ENCODE data around the gene EZH2. TPM values are rescaled to one million over a fixed set of nuclear protein-coding genes. Genes with fewer than 3 reads are reported as not detected.

The EZH2 gene
- polyA plus RNA-seq, 1 of the 3 experiments (the other 2 are of a cell fraction): 30.6 TPM

GRCh38 chr7:148862481-148862880, 21.6 kb downstream of the EZH2 start:
- Histone ChIP-seq H3K27ac (ENCODE audit: low read depth in 2 of 2, low read length in 1 of 2) (no peak overlapping the region), H3K9me3 (no peaks in the 10 kb centered on the region), H3K36me3 (replicated peaks in 1 of 2; ENCODE audit: control insufficient read depth in 1 of 2, insufficient read depth in 2 of 2, low read length in 1 of 2) (no peaks in the 10 kb centered on the region), H3K9me2 (no peaks in the 10 kb centered on the region), H2AFZ (ENCODE audit: low read depth) (no peak overlapping the region), H4K20me1 (ENCODE audit: insufficient read depth) (peaks cover 63% of the 10 kb centered on the region; the same call in 1 of the 2 replicates), H3F3A (replicated peaks; ENCODE audit: insufficient read depth) (peaks cover 3% of the 10 kb centered on the region), H3K79me2 (ENCODE audit: insufficient read depth) (peaks cover 98% of the 10 kb centered on the region), H3K4me3 (ENCODE audit: low read depth in 2 of 2, low read length in 1 of 2) (no peak overlapping the region), H3K27me3 (ENCODE audit: insufficient read depth) (no peaks in the 10 kb centered on the region), H3K9ac (no peak overlapping the region), H3K4me1 (ENCODE audit: control insufficient read depth in 1 of 2, insufficient read depth in 2 of 2, low read depth in 1 of 2, low read length in 1 of 2) (peaks cover 2 to 9% of the 10 kb centered on the region in 2 experiments; a peak in 3 of 4 replicates), H3K4me2 (no peak overlapping the region)
- no peak for TF ChIP-seq MEF2A (IDR thresholded peaks at IDR 0.05; ENCODE audit: borderline replicate concordance, low read depth)
- TF ChIP-seq SMC3 (IDR thresholded peaks at IDR 0.05; ENCODE audit: low read depth, low read length): no peak
- no peak for TF ChIP-seq PBX3 (IDR thresholded peaks at IDR 0.05)
- no peak for TF ChIP-seq NRF1 (IDR thresholded peaks at IDR 0.05; ENCODE audit: low read depth, low read length)
- TF ChIP-seq SIN3A (IDR thresholded peaks at IDR 0.05; ENCODE audit: borderline replicate concordance, low read depth, low read length): no peak
- no peak for TF ChIP-seq GABPA (IDR thresholded peaks at IDR 0.05; ENCODE audit: low read depth)
- TF ChIP-seq JUND (IDR thresholded peaks at IDR 0.05): no peak
- TF ChIP-seq RFX5 (IDR thresholded peaks at IDR 0.05; ENCODE audit: low read length): no peak
- TF ChIP-seq, protein P1, sequence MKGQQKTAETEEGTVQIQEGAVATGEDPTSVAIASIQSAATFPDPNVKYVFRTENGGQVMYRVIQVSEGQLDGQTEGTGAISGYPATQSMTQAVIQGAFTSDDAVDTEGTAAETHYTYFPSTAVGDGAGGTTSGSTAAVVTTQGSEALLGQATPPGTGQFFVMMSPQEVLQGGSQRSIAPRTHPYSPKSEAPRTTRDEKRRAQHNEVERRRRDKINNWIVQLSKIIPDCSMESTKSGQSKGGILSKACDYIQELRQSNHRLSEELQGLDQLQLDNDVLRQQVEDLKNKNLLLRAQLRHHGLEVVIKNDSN (IDR thresholded peaks at IDR 0.05; ENCODE audit: borderline replicate concordance, low read depth): no peak
- TF ChIP-seq USF2 (IDR thresholded peaks at IDR 0.05; ENCODE audit: borderline replicate concordance, low read depth, low read length): no peak
- TF ChIP-seq EZH2phosphoT487 (IDR thresholded peaks at IDR 0.05; ENCODE audit: borderline replicate concordance, low read depth): no peak
- no peak for TF ChIP-seq GATA2 (CRISPR knock-in tag; IDR thresholded peaks at IDR 0.05)
- no peak for TF ChIP-seq NFIC (IDR thresholded peaks at IDR 0.05; ENCODE audit: borderline replicate concordance)
- no peak for TF ChIP-seq RAD21 (IDR thresholded peaks at IDR 0.05; ENCODE audit: low read length)
- no peak for TF ChIP-seq MXI1 (IDR thresholded peaks at IDR 0.05; ENCODE audit: low read depth, low read length)
- POLR2A ChIA-PET: no interaction called here
- no peak for DNase-seq
- CTCF ChIA-PET: no interaction called here
- 91% methylated on average over 3 of the region's 3 CpGs for WGBS (ENCODE audit: low lambda C conversion rate)

- CTCF ChIA-PET: interaction anchor here (0.8 to 1.3 kb wide), 3 partner anchors 12 to 283 kb away, joined by 3 to 5 read pairs (median 3); no protein-coding TSS in a partner anchor
- no peaks in the 10 kb centered on the region for H3K9me2 ChIP-seq
- POLR2A ChIA-PET: no interaction called here
- no peak overlapping the region for H3K9ac ChIP-seq
- H3K36me3 ChIP-seq (replicated peaks in 1 of 2; ENCODE audit: control insufficient read depth in 1 of 2, insufficient read depth in 2 of 2, low read length in 1 of 2): no peaks in the 10 kb centered on the region
- H3K4me3 ChIP-seq (ENCODE audit: low read depth in 2 of 2, low read length in 1 of 2): no peak overlapping the region
- H3F3A ChIP-seq (replicated peaks; ENCODE audit: insufficient read depth): peaks cover 11% of the 10 kb centered on the region
- no peak overlapping the region for H3K27ac ChIP-seq (ENCODE audit: low read depth in 2 of 2, low read length in 1 of 2)
- no peak overlapping the region for H3K4me2 ChIP-seq
- DNase-seq: no peak
- 98% methylated on average over 2 of the region's 2 CpGs for WGBS (ENCODE audit: low lambda C conversion rate)
- H3K9me3 ChIP-seq: no peaks in the 10 kb centered on the region
- H2AFZ ChIP-seq (ENCODE audit: low read depth): no peak overlapping the region
- H3K27me3 ChIP-seq (ENCODE audit: insufficient read depth): no peaks in the 10 kb centered on the region
- H4K20me1 ChIP-seq (ENCODE audit: insufficient read depth): peaks cover 77% of the 10 kb centered on the region
- peaks cover 99% of the 10 kb centered on the region for H3K79me2 ChIP-seq (ENCODE audit: insufficient read depth)
- H3K4me1 ChIP-seq (ENCODE audit: control insufficient read depth in 1 of 2, insufficient read depth in 2 of 2, low read depth in 1 of 2, low read length in 1 of 2): peaks cover 8 to 9% of the 10 kb centered on the region in 2 experiments; a peak in 3 of 4 replicates
- TF ChIP-seq TEAD4 (IDR thresholded peaks at IDR 0.05; ENCODE audit: borderline replicate concordance, insufficient read depth) (no peak), EP300 (IDR thresholded peaks at IDR 0.05; ENCODE audit: borderline replicate concordance in 1 of 2, low read depth in 1 of 2, low read length in 1 of 2) (no peak), RCOR1 (IDR thresholded peaks at IDR 0.05; ENCODE audit: low read length) (no peak), NFIC (IDR thresholded peaks at IDR 0.05; ENCODE audit: borderline replicate concordance) (no peak), YY1 (IDR thresholded peaks at IDR 0.05; ENCODE audit: low read depth) (no peak), EZH2phosphoT487 (IDR thresholded peaks at IDR 0.05; ENCODE audit: borderline replicate concordance, low read depth) (no peak), FOXM1 (IDR thresholded peaks at IDR 0.05; ENCODE audit: low read depth) (no peak), PBX3 (IDR thresholded peaks at IDR 0.05) (no peak)
- TF ChIP-seq, protein P2, sequence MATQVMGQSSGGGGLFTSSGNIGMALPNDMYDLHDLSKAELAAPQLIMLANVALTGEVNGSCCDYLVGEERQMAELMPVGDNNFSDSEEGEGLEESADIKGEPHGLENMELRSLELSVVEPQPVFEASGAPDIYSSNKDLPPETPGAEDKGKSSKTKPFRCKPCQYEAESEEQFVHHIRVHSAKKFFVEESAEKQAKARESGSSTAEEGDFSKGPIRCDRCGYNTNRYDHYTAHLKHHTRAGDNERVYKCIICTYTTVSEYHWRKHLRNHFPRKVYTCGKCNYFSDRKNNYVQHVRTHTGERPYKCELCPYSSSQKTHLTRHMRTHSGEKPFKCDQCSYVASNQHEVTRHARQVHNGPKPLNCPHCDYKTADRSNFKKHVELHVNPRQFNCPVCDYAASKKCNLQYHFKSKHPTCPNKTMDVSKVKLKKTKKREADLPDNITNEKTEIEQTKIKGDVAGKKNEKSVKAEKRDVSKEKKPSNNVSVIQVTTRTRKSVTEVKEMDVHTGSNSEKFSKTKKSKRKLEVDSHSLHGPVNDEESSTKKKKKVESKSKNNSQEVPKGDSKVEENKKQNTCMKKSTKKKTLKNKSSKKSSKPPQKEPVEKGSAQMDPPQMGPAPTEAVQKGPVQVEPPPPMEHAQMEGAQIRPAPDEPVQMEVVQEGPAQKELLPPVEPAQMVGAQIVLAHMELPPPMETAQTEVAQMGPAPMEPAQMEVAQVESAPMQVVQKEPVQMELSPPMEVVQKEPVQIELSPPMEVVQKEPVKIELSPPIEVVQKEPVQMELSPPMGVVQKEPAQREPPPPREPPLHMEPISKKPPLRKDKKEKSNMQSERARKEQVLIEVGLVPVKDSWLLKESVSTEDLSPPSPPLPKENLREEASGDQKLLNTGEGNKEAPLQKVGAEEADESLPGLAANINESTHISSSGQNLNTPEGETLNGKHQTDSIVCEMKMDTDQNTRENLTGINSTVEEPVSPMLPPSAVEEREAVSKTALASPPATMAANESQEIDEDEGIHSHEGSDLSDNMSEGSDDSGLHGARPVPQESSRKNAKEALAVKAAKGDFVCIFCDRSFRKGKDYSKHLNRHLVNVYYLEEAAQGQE (IDR thresholded peaks at IDR 0.05; ENCODE audit: low read depth, low read length): no peak
Observed at GRCh38 chr7:148858489-148858888, 25.6 kb downstream of the EZH2 start.

All from SK-N-SH (cell line).